Gastroesophageal sphincter (tissue), 3 donors: ENCODE data around the gene ACTN1.

Experiments
- POLR2A ChIP-seq, 2 donors: fragments of 450-650 bp; IDR thresholded peaks; one replicate each; pipeline ENCODE4 v1.6.1; 2017; ENCODE audit warnings: antibody characterized with exemption in 2 of 2, mild to moderate bottlenecking in 2 of 2, moderate library complexity in 1 of 2
- TF ChIP-seq, protein P1 (sequence below), 4 experiments: fragments of 200-600 bp in 2 of 4; fragments of 450-650 bp in 2 of 4; sonication (generic) in 1 of 4; IDR thresholded peaks; one replicate each; pipeline ENCODE4 v1.5.1; 2017 to 2019; ENCODE audit warnings: antibody characterized with exemption in 4 of 4, mild to moderate bottlenecking in 2 of 4, moderate library complexity in 2 of 4

DNA sequence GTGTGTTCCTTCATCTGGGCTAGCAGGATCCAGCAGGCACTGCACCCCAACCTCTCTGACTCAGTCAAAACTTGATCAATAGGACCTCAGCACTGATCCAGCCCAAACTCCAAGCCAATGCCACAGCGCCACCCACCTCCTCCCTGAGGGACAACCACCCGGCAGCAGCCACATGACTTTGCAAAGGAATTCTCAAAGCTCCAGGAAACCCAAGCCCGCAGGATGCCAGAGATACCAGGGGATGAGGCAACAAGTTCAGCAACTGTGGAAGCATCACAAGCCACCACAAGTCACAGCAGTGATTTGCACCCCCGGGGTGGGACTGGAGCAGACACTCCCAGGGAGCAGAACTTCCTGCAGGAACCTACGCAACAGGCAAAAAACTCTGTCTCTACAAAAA is 37.3 kb downstream of the ACTN1 start:
- TF ChIP-seq POLR2A (IDR thresholded peaks at IDR 0.05) = no peak
- TF ChIP-seq, protein P1, sequence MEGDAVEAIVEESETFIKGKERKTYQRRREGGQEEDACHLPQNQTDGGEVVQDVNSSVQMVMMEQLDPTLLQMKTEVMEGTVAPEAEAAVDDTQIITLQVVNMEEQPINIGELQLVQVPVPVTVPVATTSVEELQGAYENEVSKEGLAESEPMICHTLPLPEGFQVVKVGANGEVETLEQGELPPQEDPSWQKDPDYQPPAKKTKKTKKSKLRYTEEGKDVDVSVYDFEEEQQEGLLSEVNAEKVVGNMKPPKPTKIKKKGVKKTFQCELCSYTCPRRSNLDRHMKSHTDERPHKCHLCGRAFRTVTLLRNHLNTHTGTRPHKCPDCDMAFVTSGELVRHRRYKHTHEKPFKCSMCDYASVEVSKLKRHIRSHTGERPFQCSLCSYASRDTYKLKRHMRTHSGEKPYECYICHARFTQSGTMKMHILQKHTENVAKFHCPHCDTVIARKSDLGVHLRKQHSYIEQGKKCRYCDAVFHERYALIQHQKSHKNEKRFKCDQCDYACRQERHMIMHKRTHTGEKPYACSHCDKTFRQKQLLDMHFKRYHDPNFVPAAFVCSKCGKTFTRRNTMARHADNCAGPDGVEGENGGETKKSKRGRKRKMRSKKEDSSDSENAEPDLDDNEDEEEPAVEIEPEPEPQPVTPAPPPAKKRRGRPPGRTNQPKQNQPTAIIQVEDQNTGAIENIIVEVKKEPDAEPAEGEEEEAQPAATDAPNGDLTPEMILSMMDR (IDR thresholded peaks at IDR 0.05) = peak in 3 of 4 experiments; percentile 49 to 71 (median 66)
